H9 (cell line): ENCODE results near the gene ST6GALNAC1. TPM values are rescaled to one million over a fixed set of nuclear protein-coding genes. Genes with fewer than 3 reads are reported as not detected.

Source experiments
- DNase-seq: peaks from one replicate; pipeline ENCODE4 v3.0.0-alpha.2; 2017
- H2AFZ ChIP-seq: one replicate; pipeline ENCODE4 v1.6.1; 2013; ENCODE audit warnings: mild to moderate bottlenecking, low read length, control low read depth, moderate library complexity
- H2AK5ac ChIP-seq: 2 replicates; pipeline ENCODE4 v1.6.1; 2013; ENCODE audit warnings: low read length, control low read depth, mixed read lengths; ENCODE audit not compliant: insufficient read length
- H2BK120ac ChIP-seq: one replicate; pipeline ENCODE4 v1.6.1; 2013; ENCODE audit warnings: low read depth, mild to moderate bottlenecking, low read length, control low read depth, inconsistent platforms; ENCODE audit not compliant: poor library complexity, severe bottlenecking
- H2BK12ac ChIP-seq: 2 replicates; pipeline ENCODE4 v1.6.1; 2013; ENCODE audit warnings: low read length, control low read depth, mixed read lengths, low read depth; ENCODE audit not compliant: insufficient read length
- H2BK15ac ChIP-seq: 2 replicates; pipeline ENCODE4 v1.6.1; 2013; ENCODE audit warnings: low read depth, low read length, control low read depth
- H2BK20ac ChIP-seq: one replicate; pipeline ENCODE4 v1.6.1; 2013; ENCODE audit warnings: low read depth, mild to moderate bottlenecking, low read length, control low read depth, inconsistent platforms; ENCODE audit not compliant: poor library complexity, severe bottlenecking
- H2BK5ac ChIP-seq: 2 replicates; pipeline ENCODE4 v1.6.1; 2013; ENCODE audit warnings: low read length, control low read depth, mixed read lengths; ENCODE audit not compliant: insufficient read length
- H3K14ac ChIP-seq: 2 replicates; pipeline ENCODE4 v1.6.1; 2013; ENCODE audit warnings: low read length, control low read depth; ENCODE audit not compliant: insufficient read depth
- H3K18ac ChIP-seq: 2 replicates; pipeline ENCODE4 v1.6.1; 2013; ENCODE audit warnings: low read depth, mild to moderate bottlenecking, mixed read lengths, low read length, control low read depth; ENCODE audit not compliant: insufficient read length
- H3K23ac ChIP-seq: 2 replicates; pipeline ENCODE4 v1.6.1; 2013; ENCODE audit warnings: low read length, control low read depth, mixed read lengths, low read depth; ENCODE audit not compliant: insufficient read length
- H3K23me2 ChIP-seq: 2 replicates; pipeline ENCODE4 v1.6.1; 2013; ENCODE audit warnings: low read depth, mild to moderate bottlenecking, mixed read lengths, low read length, control low read depth; ENCODE audit not compliant: insufficient read length, poor library complexity, severe bottlenecking
- H3K27ac ChIP-seq: 2 replicates; pipeline ENCODE4 v1.5.1; 2013; ENCODE audit warnings: low read length, control low read depth, mixed read lengths, low read depth; ENCODE audit not compliant: insufficient read length
- H3K27me3 ChIP-seq: 2 replicates; pipeline ENCODE4 v1.6.1; 2013; ENCODE audit warnings: low read length, control low read depth, inconsistent platforms; ENCODE audit not compliant: insufficient read depth
- H3K4ac ChIP-seq: 2 replicates; pipeline ENCODE4 v1.6.1; 2013; ENCODE audit warnings: low read depth, mild to moderate bottlenecking, control low read depth, inconsistent platforms, low read length, moderate library complexity
- H3K4me1 ChIP-seq: 2 replicates; pipeline ENCODE4 v1.6.1; 2013; ENCODE audit warnings: low read length, control low read depth, inconsistent platforms; ENCODE audit not compliant: insufficient read depth
- H3K4me2 ChIP-seq: 2 replicates; pipeline ENCODE4 v1.6.1; 2013; ENCODE audit warnings: low read length, control low read depth, mixed read lengths; ENCODE audit not compliant: insufficient read length, insufficient read depth
- H3K56ac ChIP-seq: 2 replicates; pipeline ENCODE4 v1.6.1; 2013; ENCODE audit warnings: low read depth, mild to moderate bottlenecking, mixed read lengths, low read length, control low read depth; ENCODE audit not compliant: insufficient read length
- H3K79me1 ChIP-seq: 2 replicates; pipeline ENCODE4 v1.6.1; 2013; ENCODE audit warnings: low read depth, mild to moderate bottlenecking, moderate library complexity, low read length, control low read depth, inconsistent platforms; ENCODE audit not compliant: insufficient read depth, poor library complexity, severe bottlenecking
- H3K79me2 ChIP-seq: 2 replicates; pipeline ENCODE4 v1.6.1; 2013; ENCODE audit warnings: low read length, control low read depth, inconsistent platforms; ENCODE audit not compliant: insufficient read depth
- H3K9ac ChIP-seq: 2 replicates; pipeline ENCODE4 v1.6.1; 2013; ENCODE audit warnings: low read length, control low read depth, mixed read lengths; ENCODE audit not compliant: insufficient read length; ENCODE audit errors: extremely low read depth
- H3K9me3 ChIP-seq: one replicate; pipeline ENCODE4 v1.6.1; 2013; ENCODE audit warnings: low read depth, low read length, inconsistent platforms; ENCODE audit not compliant: control insufficient read depth
- H3T11ph ChIP-seq: one replicate; pipeline ENCODE4 v1.6.1; 2013; ENCODE audit warnings: mild to moderate bottlenecking, low read length, control low read depth, inconsistent platforms
- H4K20me1 ChIP-seq: one replicate; pipeline ENCODE4 v1.6.1; 2013; ENCODE audit not compliant: control insufficient read depth, insufficient read length, insufficient read depth
- H4K5ac ChIP-seq: 2 replicates; pipeline ENCODE4 v1.6.1; 2013; ENCODE audit warnings: low read depth, mild to moderate bottlenecking, mixed read lengths, low read length, control low read depth; ENCODE audit not compliant: insufficient read length
- H4K8ac ChIP-seq: replicated peaks from 2 replicates; pipeline ENCODE4 v1.6.1; 2013; ENCODE audit warnings: low read length, control low read depth, mixed read lengths, low read depth; ENCODE audit not compliant: insufficient read length
- H4K91ac ChIP-seq: 2 replicates; pipeline ENCODE4 v1.6.1; 2013; ENCODE audit warnings: low read depth, mild to moderate bottlenecking, moderate library complexity, mixed read lengths, low read length, control low read depth; ENCODE audit not compliant: insufficient read length
- H3K27ac Mint-ChIP-seq, 3 experiments: 2 replicates in 2 of 3; 3 replicates in 1 of 3; pipeline ENCODE4 v1.8.0; 2020 to 2021; ENCODE audit warnings: mixed read lengths in 3 of 3, mild to moderate bottlenecking in 1 of 3, moderate library complexity in 1 of 3
- H3K27me3 Mint-ChIP-seq: 2 replicates; pipeline ENCODE4 v1.8.0; 2021; ENCODE audit warnings: low read depth, mild to moderate bottlenecking, moderate library complexity, mixed read lengths
- H3K36me3 Mint-ChIP-seq, 3 experiments: 2 replicates in 2 of 3; 3 replicates in 1 of 3; pipeline ENCODE4 v1.8.0; 2020 to 2021; ENCODE audit warnings: low read depth in 3 of 3, mixed read lengths in 3 of 3; ENCODE audit not compliant: insufficient read depth in 1 of 3
- H3K4me1 Mint-ChIP-seq, 2 experiments: 2 replicates each; pipeline ENCODE4 v1.8.0; 2020; ENCODE audit warnings: mixed read lengths in 2 of 2
- H3K4me3 Mint-ChIP-seq, 2 experiments: 2 replicates in 1 of 2; 3 replicates in 1 of 2; pipeline ENCODE4 v1.8.0; 2020 to 2021; ENCODE audit warnings: mild to moderate bottlenecking in 2 of 2, mixed read lengths in 2 of 2, moderate library complexity in 1 of 2
- H3K9me3 Mint-ChIP-seq, 2 experiments: 2 replicates in 1 of 2; 3 replicates in 1 of 2; pipeline ENCODE4 v1.8.0; 2020; ENCODE audit warnings: mild to moderate bottlenecking in 2 of 2, mixed read lengths in 2 of 2, moderate library complexity in 1 of 2
- CTCF ChIP-seq: fragments of 200-600 bp; sonication (generic); conservative IDR thresholded peaks from 3 replicates; pipeline ENCODE4 v1.8.0; 2021; ENCODE audit warnings: antibody characterized with exemption, mild to moderate bottlenecking
- WGBS: extraction: QIAGEN DNeasy Blood & Tissue Kit; methylation state at CpG from one replicate; pipeline ENCODE4 v1.1.7; 2013; ENCODE audit warnings: missing lambda C conversion rate, low lambda C conversion rate, mixed read lengths; ENCODE audit not compliant: insufficient read length; ENCODE audit errors: extremely low coverage; 5-methylcytosine and 5-hydroxymethylcytosine counted together
- total RNA-seq: library from RNA; stranded (reverse); gene quantifications from 2 replicates; pipeline ENCODE4 v1.2.1, GENCODE V29; 2021

The ST6GALNAC1 gene
- total RNA-seq, 1 experiment from 2014 or later: not detected

DNA sequence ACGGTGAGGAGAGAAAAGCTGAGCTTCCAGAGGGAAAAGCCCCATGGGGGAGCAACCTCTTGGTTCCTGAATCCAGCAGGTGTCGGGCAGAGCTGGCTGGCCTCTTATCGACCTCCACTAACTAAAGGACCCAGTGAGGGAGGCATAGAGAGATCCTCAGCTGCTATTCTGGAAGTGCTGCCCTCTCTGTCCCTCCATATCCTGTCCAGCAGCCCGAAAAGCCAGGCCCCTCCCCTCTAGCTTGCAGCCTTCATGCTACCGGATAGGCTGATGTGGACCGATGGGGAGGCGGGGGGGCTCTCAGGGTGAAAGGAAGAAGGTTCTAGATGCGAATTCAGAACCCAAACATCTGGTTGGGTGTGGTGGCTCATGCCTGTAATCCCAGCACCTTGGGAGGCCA, 42.3 kb upstream of the ST6GALNAC1 start:
- Histone ChIP-seq H2BK20ac (no peak overlapping the region), H3K27me3 (no peaks in the 10 kb centered on the region), H2BK15ac (no peak overlapping the region), H3K79me1 (no peaks in the 10 kb centered on the region), H2AK5ac (no peak overlapping the region), H3K18ac (no peak overlapping the region), H3T11ph (no peak overlapping the region), H4K5ac (no peak overlapping the region), H3K79me2 (no peaks in the 10 kb centered on the region), H3K9me3 (no peaks in the 10 kb centered on the region), H3K4me2 (no peak overlapping the region), H4K8ac (no peak overlapping the region), H4K20me1 (no peaks in the 10 kb centered on the region), H3K14ac (no peak overlapping the region), H2BK12ac (no peak overlapping the region), H2AFZ (no peak overlapping the region), H3K27ac (no peak overlapping the region), H4K91ac (no peak overlapping the region), H3K56ac (no peak overlapping the region), H3K23me2 (no peaks in the 10 kb centered on the region), H2BK5ac (no peak overlapping the region), H3K9ac (no peak overlapping the region), H3K4me1 (peaks cover 3% of the 10 kb centered on the region; the same call in 1 of the 2 replicates), H2BK120ac (no peak overlapping the region), H3K23ac (no peak overlapping the region), H3K4ac (no peak overlapping the region)
- DNase-seq: no peak
- no peak for TF ChIP-seq CTCF
- H3K27me3 Mint-ChIP-seq: no peaks in the 10 kb centered on the region
- H3K4me3 Mint-ChIP-seq: no peak overlapping the region
- no peak overlapping the region for H3K27ac Mint-ChIP-seq
- 0 out of 7 replicates have a peak, but pooled peaks cover 0 to 4% (median 0%) of the 10 kb centered on the region in 3 experiments for H3K36me3 Mint-ChIP-seq
- H3K9me3 Mint-ChIP-seq: no peaks in the 10 kb centered on the region; a peak in 1 of 5 replicates
- peaks cover 27 to 47% of the 10 kb centered on the region in 2 experiments for H3K4me1 Mint-ChIP-seq
- WGBS: no CpG with 5 or more reads among the region's 8 CpGs
